Heart left ventricle (tissue), 13 donors: Measurements from ENCODE around the gene CBFA2T3.

Experiments used
- CTCF ChIP-seq, 12 donors: fragments of 200-600 bp; sonication (generic) in 4 of 12; IDR thresholded peaks; one replicate each; pipeline versions ENCODE4 v1.5.0 to v1.8.0; 2018 to 2022; ENCODE audit warnings: antibody characterized with exemption in 12 of 12, mild to moderate bottlenecking in 5 of 12
- POLR2A ChIP-seq, 2 donors: fragments of 450-650 bp; IDR thresholded peaks; one replicate each; pipeline ENCODE4 v1.6.1; 2017; ENCODE audit warnings: antibody characterized with exemption in 2 of 2, mild to moderate bottlenecking in 2 of 2, moderate library complexity in 2 of 2
- donor health status: ischemic (EF 13 %, LVEDD 7.1; RV severe dilation, severe dysfunction).
- donor health status: DM: no; HTN: yes; CAD: no.
- donor health status: DM: no; HTN: no; CAD: no.
- donor health status: ischemic (EF 25% LVEDD 6.9; RV normal size, moderate dysfunction).
- donor health status: ischemic (EF 25% LVEDD 5.7; RV mildly dilated, moderate dysfunction).
- donor health status: ischemic (EF 35%, LVEDD 5.7; RV mildly dilated, moderate dysfunction).
- donor health status: nonischemic (EF 11% LVEDD 7.7; RV severe dilation, severe dysfunction).
- donor health status: DM: yes; HTN: yes; CAD: no.
- donor health status: PGD.
- donor health status: ischemic (EF 29% LVEDD 5.4; RV normal size, mild dysfunction).
- donor health status: nonischemic (EF 23%, LVEDD 6.1; RV moderate dilation, normal function).

GRCh38 chr16:89023151-89023551 lies 46.1 kb upstream of the CBFA2T3 start:
- no peak for TF ChIP-seq CTCF (IDR thresholded peaks at IDR 0.05)
- TF ChIP-seq POLR2A (IDR thresholded peaks at IDR 0.05) = no peak
